Osteocyte (in vitro differentiated cells): ENCODE results near the gene CRHR1. TPM values are rescaled to one million over a fixed set of nuclear protein-coding genes. Genes with fewer than 3 reads are reported as not detected.

ENCODE experiments used
- DNase-seq: peaks from one replicate; pipeline ENCODE4 v3.0.0; 2021; ENCODE audit warnings: mixed read lengths; ENCODE audit not compliant: unreplicated experiment; ENCODE audit errors: extremely low spot score
- H3K27ac Mint-ChIP-seq: one replicate; pipeline ENCODE4 v1.8.0; 2021; ENCODE audit warnings: mild to moderate bottlenecking, mixed read lengths; ENCODE audit not compliant: unreplicated experiment
- H3K27me3 Mint-ChIP-seq: one replicate; pipeline ENCODE4 v1.8.0; 2021; ENCODE audit warnings: mixed read lengths; ENCODE audit not compliant: unreplicated experiment
- H3K36me3 Mint-ChIP-seq: one replicate; pipeline ENCODE4 v1.8.0; 2021; ENCODE audit warnings: mixed read lengths; ENCODE audit not compliant: unreplicated experiment
- H3K4me1 Mint-ChIP-seq: one replicate; pipeline ENCODE4 v1.8.0; 2021; ENCODE audit warnings: mixed read lengths; ENCODE audit not compliant: unreplicated experiment
- H3K4me3 Mint-ChIP-seq: one replicate; pipeline ENCODE4 v1.8.0; 2021; ENCODE audit warnings: mild to moderate bottlenecking, moderate library complexity, mixed read lengths; ENCODE audit not compliant: unreplicated experiment
- H3K9me3 Mint-ChIP-seq: one replicate; pipeline ENCODE4 v1.8.0; 2021; ENCODE audit warnings: mixed read lengths; ENCODE audit not compliant: unreplicated experiment
- CTCF ChIP-seq: fragments of 200-600 bp; sonication (generic); IDR thresholded peaks from 2 replicates; pipeline ENCODE4 v1.5.0; 2021; ENCODE audit warnings: antibody characterized with exemption, mild to moderate bottlenecking, moderate library complexity
- total RNA-seq: library from RNA; stranded (reverse); gene quantifications from 2 replicates; pipeline ENCODE4 v1.2.1, GENCODE V29; 2021

Gene CRHR1
- total RNA-seq, 1 donor from 2014 or later, result not detected

- H3K36me3 Mint-ChIP-seq, result no peaks in the 10 kb centered on the region
- H3K4me1 Mint-ChIP-seq, result peaks cover 6% of the 10 kb centered on the region
- H3K4me3 Mint-ChIP-seq, result no peak overlapping the region
- H3K27me3 Mint-ChIP-seq, result peaks cover 27% of the 10 kb centered on the region
- TF ChIP-seq CTCF, result no peak
- DNase-seq, result no peak
- H3K9me3 Mint-ChIP-seq, result no peaks in the 10 kb centered on the region
- H3K27ac Mint-ChIP-seq, result no peak overlapping the region
Measured at GRCh38 chr17:45867171-45867570, 83.1 kb downstream of the CRHR1 start.

- no peaks in the 10 kb centered on the region for H3K36me3 Mint-ChIP-seq
Measured at GRCh38 chr17:45867702-45868101, 83.6 kb downstream of the CRHR1 start.

GRCh38 chr17:45868276-45868675, 84.2 kb downstream of the CRHR1 start:
- no peak for DNase-seq

More at GRCh38 chr17:45867702-45868101, 83.6 kb downstream of the CRHR1 start:
- Mint-ChIP-seq H3K9me3 (no peaks in the 10 kb centered on the region), H3K4me1 (peaks cover 6% of the 10 kb centered on the region), H3K27ac (no peak overlapping the region), H3K27me3 (peaks cover 27% of the 10 kb centered on the region), H3K4me3 (no peak overlapping the region)
- no peak for DNase-seq
- TF ChIP-seq CTCF, result no peak

GRCh38 chr17:45869676-45870341, 85.7 kb downstream of the CRHR1 start:
- no peak for TF ChIP-seq CTCF
- Mint-ChIP-seq H3K36me3 (no peaks in the 10 kb centered on the region), H3K4me3 (no peak overlapping the region), H3K27me3 (peaks cover 18% of the 10 kb centered on the region), H3K27ac (no peak overlapping the region), H3K4me1 (peaks cover 7% of the 10 kb centered on the region), H3K9me3 (no peaks in the 10 kb centered on the region)
- no peak for DNase-seq

More at GRCh38 chr17:45868276-45868675, 84.2 kb downstream of the CRHR1 start:
- Mint-ChIP-seq H3K4me3 (no peak overlapping the region), H3K27me3 (peaks cover 25% of the 10 kb centered on the region), H3K4me1 (peaks cover 6% of the 10 kb centered on the region), H3K9me3 (no peaks in the 10 kb centered on the region), H3K36me3 (no peaks in the 10 kb centered on the region), H3K27ac (no peak overlapping the region)
- TF ChIP-seq CTCF, result no peak

GRCh38 chr17:45870342-45870974, 86.3 kb downstream of the CRHR1 start:
- Mint-ChIP-seq H3K27me3 (peaks cover 13% of the 10 kb centered on the region), H3K36me3 (no peaks in the 10 kb centered on the region), H3K9me3 (no peaks in the 10 kb centered on the region), H3K4me1 (peaks cover 7% of the 10 kb centered on the region), H3K4me3 (no peak overlapping the region), H3K27ac (no peak overlapping the region)
- DNase-seq, result no peak
- no peak for TF ChIP-seq CTCF
